Body of pancreas (tissue), 4 donors: ENCODE measurements around the gene AGR3.

ENCODE experiments used
- CTCF ChIP-seq, 7 experiments: fragments of 450-650 bp in 4 of 7; fragments of 200-600 bp in 3 of 7; sonication (generic) in 3 of 7; IDR thresholded peaks; one replicate each; pipeline ENCODE4 v1.5.1; 2016 to 2019; ENCODE audit warnings: antibody characterized with exemption in 7 of 7
- POLR2A ChIP-seq, 3 donors: fragments of 450-650 bp; IDR thresholded peaks; one replicate each; pipeline ENCODE4 v1.6.1; 2016; ENCODE audit warnings: antibody characterized with exemption in 3 of 3, mild to moderate bottlenecking in 2 of 3

DNA sequence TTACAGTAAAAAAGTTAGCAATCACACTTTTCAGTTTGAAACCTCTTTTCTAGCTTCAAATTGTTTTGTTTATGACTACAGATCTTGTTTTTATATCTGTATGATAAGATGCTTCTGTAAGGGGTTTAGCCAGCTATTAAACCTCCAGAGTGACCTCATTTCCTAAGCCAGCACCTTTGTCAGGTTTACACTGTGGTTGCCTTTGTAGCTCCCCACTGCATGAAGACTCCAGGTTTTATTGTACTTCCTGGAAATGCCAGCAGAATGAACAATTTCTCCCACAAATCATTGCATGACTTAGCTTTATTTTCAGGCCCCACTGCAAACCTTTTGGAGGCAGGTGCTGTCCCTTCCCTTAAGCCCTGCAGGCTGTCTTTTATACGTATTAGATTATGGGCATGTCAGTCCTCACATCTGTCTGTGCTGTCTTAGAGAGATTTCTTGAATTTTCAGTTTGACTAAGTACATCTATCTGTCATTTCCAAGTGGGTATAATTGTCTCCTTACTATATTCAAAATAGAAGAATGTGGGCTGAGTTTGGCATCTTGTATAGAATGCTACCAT is 8.2 kb upstream of the AGR3 start:
- TF ChIP-seq CTCF (IDR thresholded peaks at IDR 0.05) (no peak), POLR2A (IDR thresholded peaks at IDR 0.05) (no peak)
